HUES6 (cell line): ENCODE data around the gene CERS6.

Experiments
- H3K27ac ChIP-seq: 2 replicates; pipeline ENCODE4 v1.7.0; 2013; ENCODE audit warnings: low read depth, mild to moderate bottlenecking, low read length, inconsistent platforms
- H3K27me3 ChIP-seq: 2 replicates; pipeline ENCODE4 v1.6.1; 2013; ENCODE audit warnings: low read length; ENCODE audit not compliant: control insufficient read depth, insufficient read depth
- H3K36me3 ChIP-seq: 2 replicates; pipeline ENCODE4 v1.6.1; 2013; ENCODE audit warnings: low read length; ENCODE audit not compliant: control insufficient read depth, insufficient read depth
- H3K4me1 ChIP-seq: 2 replicates; pipeline ENCODE4 v1.6.1; 2013; ENCODE audit warnings: low read length; ENCODE audit not compliant: control insufficient read depth, insufficient read depth
- H3K4me3 ChIP-seq: 2 replicates; pipeline ENCODE4 v1.5.1; 2013; ENCODE audit warnings: low read depth, low read length
- H3K9ac ChIP-seq: one replicate; pipeline ENCODE4 v1.6.1; 2013; ENCODE audit warnings: mild to moderate bottlenecking, low read length
- H3K9me3 ChIP-seq: 2 replicates; pipeline ENCODE4 v1.6.1; 2013; ENCODE audit warnings: low read depth, low read length; ENCODE audit not compliant: control insufficient read depth, insufficient read depth

Gene CERS6

DNA sequence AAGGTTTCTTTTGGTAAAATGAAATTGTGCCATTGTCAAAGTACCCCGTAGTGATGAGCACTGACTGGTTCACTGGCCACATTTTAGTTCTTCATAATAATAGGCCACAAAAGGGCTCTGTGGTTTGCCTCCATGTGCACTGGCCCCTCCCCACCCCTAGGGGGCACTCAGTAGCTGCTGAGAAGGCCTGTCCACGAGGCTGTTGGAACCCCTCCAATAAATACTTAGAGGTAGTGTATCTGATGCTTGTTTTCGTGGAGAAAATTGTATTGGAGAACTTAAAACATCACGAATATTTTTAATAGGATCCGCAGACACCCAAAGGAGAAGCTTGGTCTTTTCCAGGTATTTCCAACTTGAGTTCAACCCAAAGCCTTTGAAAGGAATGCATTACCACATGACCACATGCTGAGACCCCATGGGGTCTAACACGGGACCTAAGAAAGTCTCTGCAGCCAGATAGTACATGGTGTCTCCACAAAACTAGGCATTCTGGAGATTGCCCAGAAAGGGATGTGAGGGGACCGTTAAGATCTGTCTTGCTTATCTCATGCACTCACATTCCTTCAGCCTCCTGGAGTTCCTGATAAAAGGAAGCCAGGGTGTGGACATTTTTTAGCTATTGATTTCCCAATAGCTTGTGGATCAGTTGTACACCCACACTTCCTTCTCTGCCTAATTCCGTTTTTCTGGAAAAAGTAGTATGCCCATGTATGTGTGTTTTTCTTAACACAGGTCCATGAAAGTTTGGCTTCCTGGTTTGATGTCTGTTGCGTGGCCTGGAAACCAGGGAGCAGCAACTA, 317.8 kb downstream of the CERS6 start:
- Histone ChIP-seq H3K4me3 (no peak overlapping the region), H3K36me3 (no peaks in the 10 kb centered on the region; the same call in 1 of the 2 replicates), H3K27ac (no peak overlapping the region), H3K4me1 (peaks cover 4% of the 10 kb centered on the region; the same call in 1 of the 2 replicates), H3K9me3 (peaks cover 11% of the 10 kb centered on the region; the same call in 1 of the 2 replicates), H3K27me3 (no peaks in the 10 kb centered on the region), H3K9ac (no peak overlapping the region)

DNA sequence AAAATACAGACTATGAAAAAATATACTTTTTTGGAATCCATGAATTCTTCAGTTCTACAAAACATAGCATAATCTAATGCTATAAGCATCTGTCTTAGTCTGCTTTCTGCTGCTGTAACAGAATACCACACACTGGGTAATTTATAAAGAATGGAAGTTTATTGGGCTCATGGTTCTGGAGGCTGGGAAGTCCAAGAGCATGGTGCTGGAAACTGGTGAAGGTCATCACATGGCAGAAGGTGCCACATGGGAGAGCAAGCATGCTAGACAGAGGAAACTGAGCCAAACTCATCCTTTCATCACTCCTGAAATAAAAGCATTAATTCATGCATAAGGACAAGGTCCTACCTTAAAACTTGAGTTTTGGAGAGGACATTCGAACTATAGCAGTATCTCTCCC, 319.8 kb downstream of the CERS6 start:
- Histone ChIP-seq H3K9ac (no peak overlapping the region), H3K9me3 (peaks cover 13% of the 10 kb centered on the region; the same call in 1 of the 2 replicates), H3K36me3 (no peaks in the 10 kb centered on the region; the same call in 1 of the 2 replicates), H3K27me3 (no peaks in the 10 kb centered on the region), H3K4me1 (peaks cover 9% of the 10 kb centered on the region), H3K27ac (no peak overlapping the region), H3K4me3 (no peak overlapping the region)

- Histone ChIP-seq H3K9me3 (peaks cover 13% of the 10 kb centered on the region; the same call in 1 of the 2 replicates), H3K4me1 (peaks cover 19% of the 10 kb centered on the region), H3K36me3 (no peaks in the 10 kb centered on the region; the same call in 1 of the 2 replicates), H3K27me3 (no peaks in the 10 kb centered on the region), H3K4me3 (no peak overlapping the region), H3K9ac (no peak overlapping the region), H3K27ac (no peak overlapping the region)
Observed at GRCh38 chr2:168780669-168781071, 324.6 kb downstream of the CERS6 start.

GRCh38 chr2:168781191-168781817, 325.2 kb downstream of the CERS6 start:
- H3K27ac ChIP-seq = no peak overlapping the region
- H3K9me3 ChIP-seq = peaks cover 7% of the 10 kb centered on the region; the same call in 1 of the 2 replicates
- H3K4me1 ChIP-seq = peaks cover 19% of the 10 kb centered on the region
- no peaks in the 10 kb centered on the region; the same call in 1 of the 2 replicates for H3K36me3 ChIP-seq
- no peak overlapping the region for H3K9ac ChIP-seq
- no peaks in the 10 kb centered on the region for H3K27me3 ChIP-seq
- no peak overlapping the region for H3K4me3 ChIP-seq

GRCh38 chr2:168782271-168782670, 326.2 kb downstream of the CERS6 start:
- no peak overlapping the region for H3K27ac ChIP-seq

DNA sequence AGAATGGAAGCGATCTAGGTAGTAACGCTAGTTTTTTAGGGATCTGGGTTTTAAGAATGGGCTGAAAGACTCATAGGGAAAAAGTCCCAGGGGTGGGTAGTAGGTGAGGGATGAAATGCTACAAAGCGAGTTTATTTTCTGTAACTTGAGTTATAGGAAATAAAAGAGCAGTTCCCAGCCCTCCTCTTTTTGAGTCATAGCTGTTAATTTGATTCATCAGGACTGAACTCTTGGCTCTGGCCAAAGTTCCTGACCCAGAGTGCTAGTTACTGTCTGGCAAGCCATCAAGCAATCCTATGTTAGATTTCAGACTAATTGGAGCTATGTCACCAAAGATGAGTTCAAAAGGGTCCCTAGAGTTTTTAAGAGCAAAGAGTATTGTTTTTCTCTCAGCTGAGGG, 328.9 kb downstream of the CERS6 start:
- Histone ChIP-seq H3K9me3 (no peaks in the 10 kb centered on the region), H3K9ac (no peak overlapping the region), H3K27me3 (no peaks in the 10 kb centered on the region), H3K36me3 (no peaks in the 10 kb centered on the region), H3K4me3 (no peak overlapping the region), H3K27ac (no peak overlapping the region), H3K4me1 (peaks cover 19% of the 10 kb centered on the region)

More at GRCh38 chr2:168782271-168782670, 326.2 kb downstream of the CERS6 start:
- H3K27me3 ChIP-seq = no peaks in the 10 kb centered on the region
- peaks cover 19% of the 10 kb centered on the region for H3K4me1 ChIP-seq
- no peak overlapping the region for H3K9ac ChIP-seq
- peaks cover 5% of the 10 kb centered on the region; the same call in 1 of the 2 replicates for H3K9me3 ChIP-seq
- H3K4me3 ChIP-seq = no peak overlapping the region
- no peaks in the 10 kb centered on the region; the same call in 1 of the 2 replicates for H3K36me3 ChIP-seq

- H3K4me3 ChIP-seq = no peak overlapping the region
- H3K36me3 ChIP-seq = no peaks in the 10 kb centered on the region
- no peaks in the 10 kb centered on the region for H3K27me3 ChIP-seq
- no peaks in the 10 kb centered on the region for H3K9me3 ChIP-seq
- H3K27ac ChIP-seq = no peak overlapping the region
- H3K9ac ChIP-seq = no peak overlapping the region
- peaks cover 3% of the 10 kb centered on the region; the same call in 1 of the 2 replicates for H3K4me1 ChIP-seq
Observed at GRCh38 chr2:168787098-168787781, 331.2 kb downstream of the CERS6 start.

DNA sequence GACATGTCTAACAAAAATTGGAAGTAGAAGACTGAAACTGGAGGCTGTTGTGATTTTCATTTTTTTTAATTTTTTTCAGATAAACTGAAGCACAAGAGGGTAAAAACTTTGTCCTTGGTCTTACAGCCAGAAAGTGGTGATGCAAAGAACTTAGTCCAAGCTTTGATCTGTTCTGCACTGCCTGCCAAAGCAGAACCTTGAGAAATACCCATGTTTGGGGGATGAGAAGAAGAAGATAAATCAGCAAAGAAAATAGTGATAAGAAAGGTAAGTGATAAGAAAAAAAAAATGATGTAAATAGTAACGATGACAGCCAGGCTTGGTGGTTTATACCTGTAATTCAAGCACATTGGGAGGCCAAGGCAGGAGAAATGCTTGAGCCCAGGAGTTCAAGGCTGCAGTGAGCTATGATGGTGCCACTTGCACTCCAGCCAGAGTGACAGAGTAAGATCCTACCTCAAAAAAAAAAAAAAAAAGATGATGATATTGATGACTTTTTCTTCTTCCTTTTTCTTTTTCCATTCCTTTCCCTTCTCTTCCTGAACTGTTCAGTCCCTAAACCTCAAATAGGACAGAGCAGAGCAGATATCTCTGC, 331.8 kb downstream of the CERS6 start:
- Histone ChIP-seq H3K9me3 (no peaks in the 10 kb centered on the region), H3K9ac (no peak overlapping the region), H3K4me1 (peaks cover 3% of the 10 kb centered on the region; the same call in 1 of the 2 replicates), H3K27ac (no peak overlapping the region), H3K36me3 (no peaks in the 10 kb centered on the region), H3K4me3 (no peak overlapping the region), H3K27me3 (no peaks in the 10 kb centered on the region)

DNA sequence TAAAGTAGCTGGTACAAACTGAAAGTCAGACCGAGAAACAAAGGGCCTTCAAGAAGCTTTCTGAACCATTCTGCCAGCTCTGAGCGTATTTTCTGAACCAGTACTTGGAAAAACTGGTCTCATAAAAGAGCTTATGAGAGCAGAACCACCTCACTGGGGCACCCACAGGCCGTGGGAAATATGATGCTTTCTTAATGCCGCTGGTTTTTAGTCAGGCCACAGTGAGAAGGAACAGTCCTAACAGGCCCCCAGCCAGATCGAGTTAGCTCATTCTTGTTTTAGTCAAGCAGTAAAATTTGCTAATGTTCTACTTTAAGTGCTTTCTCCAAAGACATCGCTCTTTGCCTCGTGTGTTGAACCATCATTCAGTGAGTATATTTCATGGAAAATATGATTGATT, 333.7 kb downstream of the CERS6 start:
- Histone ChIP-seq H3K9me3 (no peaks in the 10 kb centered on the region), H3K36me3 (no peaks in the 10 kb centered on the region)

GRCh38 chr2:168790226-168790902, 334.3 kb downstream of the CERS6 start:
- Histone ChIP-seq H3K36me3 (no peaks in the 10 kb centered on the region), H3K4me1 (no peaks in the 10 kb centered on the region), H3K9me3 (no peaks in the 10 kb centered on the region), H3K9ac (no peak overlapping the region), H3K27me3 (no peaks in the 10 kb centered on the region), H3K27ac (no peak overlapping the region), H3K4me3 (no peak overlapping the region)

More for the DNA sequence above, 333.7 kb downstream of the CERS6 start:
- no peak overlapping the region for H3K27ac ChIP-seq
- H3K27me3 ChIP-seq = no peaks in the 10 kb centered on the region
- H3K4me1 ChIP-seq = no peaks in the 10 kb centered on the region
- no peak overlapping the region for H3K9ac ChIP-seq
- H3K4me3 ChIP-seq = no peak overlapping the region
